ENCODE data around the gene SLX4.

The SLX4 gene

DNA sequence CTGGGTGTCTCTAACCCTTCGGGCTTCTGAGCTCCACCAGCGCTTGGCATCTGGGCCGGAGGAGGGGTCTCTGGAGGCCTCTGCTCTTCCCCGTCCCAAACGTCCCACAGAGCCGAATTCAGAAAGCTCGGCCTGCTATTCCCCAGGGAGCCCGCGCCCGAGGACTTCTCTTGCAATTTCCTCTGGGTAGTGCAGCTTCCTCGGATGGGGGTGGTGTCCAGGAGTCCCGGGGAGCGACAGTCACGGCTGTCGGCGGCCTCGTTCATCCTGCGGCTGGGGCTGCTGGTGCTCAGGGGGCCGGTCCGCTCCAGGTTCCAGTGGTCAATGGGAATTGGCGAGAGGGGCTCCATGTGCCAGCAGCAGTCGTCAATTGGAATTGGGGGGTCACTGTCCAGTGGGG is 22.4 kb downstream of the SLX4 start:
- H3K9me3 ChIP-seq (ENCODE audit: control insufficient read depth, insufficient read depth, low read length), result no peaks in the 10 kb centered on the region

DNA sequence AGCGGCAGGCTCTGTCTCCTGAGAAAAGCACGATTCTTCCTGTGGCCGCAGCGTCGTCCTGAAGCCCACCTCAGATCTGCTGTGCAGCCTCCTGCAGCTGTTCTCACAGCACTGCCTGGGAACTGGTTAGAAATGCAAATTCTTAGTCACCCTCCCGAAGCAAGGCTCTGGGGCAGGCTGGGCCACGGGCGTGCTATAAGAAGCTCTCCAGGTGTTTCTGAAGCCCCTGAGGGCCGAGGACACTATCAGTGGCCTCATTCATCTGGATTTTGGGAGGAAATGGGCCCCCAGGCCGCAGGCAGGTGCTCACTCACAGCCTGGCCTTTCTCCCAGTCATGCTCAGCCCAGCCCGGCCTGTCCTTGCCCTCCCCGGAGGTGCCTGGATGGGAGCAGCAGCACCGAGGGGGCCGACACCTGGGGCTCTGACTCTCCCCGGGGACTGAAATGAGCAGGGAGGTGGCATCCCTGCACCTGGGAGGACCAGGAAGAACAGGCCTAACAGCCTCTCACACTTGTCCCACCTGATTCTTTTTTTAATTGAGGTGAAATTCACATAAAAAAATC is 23.8 kb downstream of the SLX4 start:
- Histone ChIP-seq H3K36me3 (ENCODE audit: insufficient read depth, low read length) (peaks cover 12% of the 10 kb centered on the region; the same call in 1 of the 2 replicates), H3K4me1 (ENCODE audit: insufficient read depth, low read length) (no peaks in the 10 kb centered on the region), H3K9me3 (ENCODE audit: control insufficient read depth, insufficient read depth, low read length) (no peaks in the 10 kb centered on the region), H3K9ac (ENCODE audit: low read depth, low read length) (no peak overlapping the region)

More for the DNA sequence above, 22.4 kb downstream of the SLX4 start:
- Histone ChIP-seq H3K4me1 (ENCODE audit: insufficient read depth, low read length) (no peaks in the 10 kb centered on the region), H3K36me3 (ENCODE audit: insufficient read depth, low read length) (peaks cover 12% of the 10 kb centered on the region; the same call in 1 of the 2 replicates), H3K9ac (ENCODE audit: low read depth, low read length) (no peak overlapping the region)

- Histone ChIP-seq H3K9ac (ENCODE audit: low read depth, low read length) (no peak overlapping the region), H3K4me1 (ENCODE audit: insufficient read depth, low read length) (peaks cover under 1% of the 10 kb centered on the region; the same call in 1 of the 2 replicates), H3K36me3 (ENCODE audit: insufficient read depth, low read length) (0 out of 2 replicates have a peak, but pooled peaks cover 3% of the 10 kb centered on the region), H3K9me3 (ENCODE audit: control insufficient read depth, insufficient read depth, low read length) (no peaks in the 10 kb centered on the region)
Observed at GRCh38 chr16:3584412-3584811, 27.0 kb downstream of the SLX4 start.

DNA sequence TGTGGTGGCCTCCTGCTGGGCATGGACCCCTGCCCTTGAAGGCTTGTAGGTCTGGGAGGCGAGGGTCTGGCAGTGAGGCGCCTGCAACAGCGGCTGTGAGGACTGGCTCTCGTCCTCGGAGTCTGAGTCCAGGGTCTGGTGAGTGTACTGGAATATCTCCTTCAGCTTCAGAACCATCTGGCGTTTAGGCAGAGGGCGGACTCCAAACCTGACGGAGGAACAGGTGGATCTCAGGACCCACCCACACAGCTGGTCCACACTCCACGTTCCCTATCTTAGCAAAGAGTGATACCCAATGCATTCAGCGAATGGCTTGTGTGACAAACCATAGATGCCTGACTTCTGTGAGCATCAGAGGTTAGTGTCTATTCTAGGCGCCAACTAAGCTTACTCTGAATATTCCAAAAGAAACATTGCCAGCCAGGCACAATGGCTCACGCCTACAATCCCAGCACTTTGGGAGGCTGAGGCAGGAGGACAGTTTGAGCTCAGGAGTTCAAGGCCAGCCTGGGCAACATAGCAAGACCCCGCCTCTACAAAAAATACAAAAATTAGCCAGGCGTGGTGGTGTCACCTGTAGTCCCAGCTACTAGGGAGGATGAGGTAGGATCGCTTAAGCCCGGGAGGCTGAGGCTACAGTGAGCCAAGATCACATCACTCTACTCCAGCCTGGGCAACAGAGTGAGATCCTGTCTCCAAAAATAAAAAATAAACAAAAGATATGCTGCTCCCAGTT is 27.9 kb downstream of the SLX4 start:
- Histone ChIP-seq H3K9ac (ENCODE audit: low read depth, low read length) (no peak overlapping the region), H3K9me3 (ENCODE audit: control insufficient read depth, insufficient read depth, low read length) (no peaks in the 10 kb centered on the region), H3K36me3 (ENCODE audit: insufficient read depth, low read length) (0 out of 2 replicates have a peak, but pooled peaks cover 3% of the 10 kb centered on the region), H3K4me1 (ENCODE audit: insufficient read depth, low read length) (peaks cover 8% of the 10 kb centered on the region; the same call in 1 of the 2 replicates)

- H3K9me3 ChIP-seq (ENCODE audit: control insufficient read depth, insufficient read depth, low read length), result no peaks in the 10 kb centered on the region
- H3K36me3 ChIP-seq (ENCODE audit: insufficient read depth, low read length), result no peaks in the 10 kb centered on the region
- no peak overlapping the region for H3K9ac ChIP-seq (ENCODE audit: low read depth, low read length)
- peaks cover 8% of the 10 kb centered on the region; the same call in 1 of the 2 replicates for H3K4me1 ChIP-seq (ENCODE audit: insufficient read depth, low read length)
Observed at GRCh38 chr16:3582276-3583165, 28.9 kb downstream of the SLX4 start.

DNA sequence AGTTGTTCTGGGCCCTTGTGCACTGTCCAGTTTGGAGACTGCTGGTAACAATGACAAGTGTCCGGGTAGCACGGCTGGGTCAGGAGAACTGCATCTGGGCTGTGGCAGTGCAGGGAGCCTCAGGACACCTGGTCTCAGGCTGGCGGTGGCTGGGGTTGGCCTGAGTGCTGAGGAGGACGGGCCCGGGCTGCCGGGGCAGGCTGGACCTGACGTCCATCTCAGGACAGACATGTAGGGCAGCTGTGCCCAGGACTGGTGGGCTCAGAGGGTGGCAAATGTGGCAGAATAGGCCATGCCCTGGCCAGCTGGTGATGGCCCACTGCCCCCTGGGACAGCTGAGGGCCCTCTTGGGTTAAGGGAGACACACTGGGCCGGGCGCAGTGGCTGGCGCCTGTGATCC is 30.0 kb downstream of the SLX4 start:
- no peaks in the 10 kb centered on the region for H3K36me3 ChIP-seq (ENCODE audit: insufficient read depth, low read length)
- H3K9me3 ChIP-seq (ENCODE audit: control insufficient read depth, insufficient read depth, low read length), result no peaks in the 10 kb centered on the region
- H3K4me1 ChIP-seq (ENCODE audit: insufficient read depth, low read length), result peaks cover 8% of the 10 kb centered on the region; the same call in 1 of the 2 replicates
- H3K9ac ChIP-seq (ENCODE audit: low read depth, low read length), result no peak overlapping the region

GRCh38 chr16:3580686-3581085 is 30.7 kb downstream of the SLX4 start:
- H3K9ac ChIP-seq (ENCODE audit: low read depth, low read length), result no peak overlapping the region
- peaks cover 8% of the 10 kb centered on the region; the same call in 1 of the 2 replicates for H3K4me1 ChIP-seq (ENCODE audit: insufficient read depth, low read length)
- no peaks in the 10 kb centered on the region for H3K9me3 ChIP-seq (ENCODE audit: control insufficient read depth, insufficient read depth, low read length)
- H3K36me3 ChIP-seq (ENCODE audit: insufficient read depth, low read length), result no peaks in the 10 kb centered on the region

- peaks cover 8% of the 10 kb centered on the region; the same call in 1 of the 2 replicates for H3K4me1 ChIP-seq (ENCODE audit: insufficient read depth, low read length)
- H3K9ac ChIP-seq (ENCODE audit: low read depth, low read length), result no peak overlapping the region
- no peaks in the 10 kb centered on the region for H3K9me3 ChIP-seq (ENCODE audit: control insufficient read depth, insufficient read depth, low read length)
- no peaks in the 10 kb centered on the region for H3K36me3 ChIP-seq (ENCODE audit: insufficient read depth, low read length)
Observed at GRCh38 chr16:3580251-3580651, 31.2 kb downstream of the SLX4 start.

DNA sequence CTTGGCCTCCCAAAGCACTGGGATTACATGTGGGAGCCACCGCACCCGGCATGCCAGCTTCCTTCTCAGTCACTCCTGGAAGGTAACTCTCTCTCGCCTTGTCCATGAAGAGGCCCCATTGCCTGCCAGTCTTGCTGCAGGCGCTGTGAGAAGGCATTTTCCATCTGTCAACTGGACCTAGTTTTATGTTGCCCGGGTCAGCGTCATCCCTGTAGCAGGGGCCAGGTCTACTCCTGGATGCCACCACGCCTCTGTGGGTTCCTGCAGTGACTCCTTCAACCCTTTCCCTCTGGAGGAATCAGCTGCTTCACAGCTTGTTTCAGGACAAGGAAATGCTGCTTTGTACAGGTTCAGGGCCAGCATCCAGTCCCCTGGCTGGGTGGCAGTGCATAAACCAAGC is 31.6 kb downstream of the SLX4 start:
- H3K9me3 ChIP-seq (ENCODE audit: control insufficient read depth, insufficient read depth, low read length), result no peaks in the 10 kb centered on the region
- no peak overlapping the region for H3K9ac ChIP-seq (ENCODE audit: low read depth, low read length)
- peaks cover 8% of the 10 kb centered on the region; the same call in 1 of the 2 replicates for H3K4me1 ChIP-seq (ENCODE audit: insufficient read depth, low read length)
- no peaks in the 10 kb centered on the region for H3K36me3 ChIP-seq (ENCODE audit: insufficient read depth, low read length)

DNA sequence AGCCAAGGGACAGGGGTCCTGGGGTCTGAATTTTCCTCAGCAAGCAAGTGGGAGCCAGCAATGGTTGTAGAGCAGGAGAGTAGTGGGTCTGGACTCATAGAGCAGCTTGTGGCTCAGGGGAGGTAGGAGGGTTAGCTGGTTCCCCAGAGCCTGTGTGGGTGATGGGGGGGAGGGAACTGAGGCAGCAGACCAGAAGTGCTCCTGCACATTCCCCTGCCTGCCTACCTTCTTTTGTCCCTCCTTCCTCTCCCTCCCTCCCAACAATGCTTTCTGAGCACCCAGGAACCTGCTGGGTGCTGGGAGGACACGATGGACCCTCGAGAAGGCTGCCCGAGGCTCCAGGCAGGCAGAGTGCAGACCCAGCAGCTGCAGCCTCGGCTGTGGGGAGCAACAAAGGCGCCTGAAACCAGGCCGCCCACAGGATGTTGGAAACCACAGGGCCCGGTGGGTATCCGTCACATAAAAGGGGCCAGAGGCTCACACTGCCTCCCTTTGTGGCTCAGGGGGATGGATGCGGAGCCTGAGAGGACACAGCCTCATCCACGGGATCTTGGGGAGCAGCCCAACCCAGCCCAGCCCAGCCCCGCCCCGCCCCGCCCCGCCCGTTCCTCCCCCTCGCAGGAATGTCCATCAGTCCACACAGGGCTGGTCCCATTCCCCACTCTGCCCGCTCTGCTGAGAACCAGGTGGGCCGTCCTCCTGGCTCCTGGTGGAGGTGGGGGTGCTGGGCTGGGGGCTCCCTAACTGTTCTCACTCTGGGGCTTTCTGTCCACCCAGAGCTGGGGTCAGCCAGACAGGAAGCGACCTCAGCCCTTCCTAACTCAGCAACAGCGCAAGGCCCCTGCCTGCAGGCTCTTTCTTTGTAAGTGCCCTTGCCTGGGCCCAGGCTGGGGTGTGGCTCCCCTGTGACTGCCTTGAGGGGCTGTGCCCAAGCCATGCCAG is 32.5 kb downstream of the SLX4 start:
- Histone ChIP-seq H3K36me3 (ENCODE audit: insufficient read depth, low read length) (no peaks in the 10 kb centered on the region), H3K9me3 (ENCODE audit: control insufficient read depth, insufficient read depth, low read length) (no peaks in the 10 kb centered on the region), H3K4me1 (ENCODE audit: insufficient read depth, low read length) (peaks cover 8% of the 10 kb centered on the region; the same call in 1 of the 2 replicates), H3K9ac (ENCODE audit: low read depth, low read length) (no peak overlapping the region; the same call in 1 of the 2 replicates)

DNA sequence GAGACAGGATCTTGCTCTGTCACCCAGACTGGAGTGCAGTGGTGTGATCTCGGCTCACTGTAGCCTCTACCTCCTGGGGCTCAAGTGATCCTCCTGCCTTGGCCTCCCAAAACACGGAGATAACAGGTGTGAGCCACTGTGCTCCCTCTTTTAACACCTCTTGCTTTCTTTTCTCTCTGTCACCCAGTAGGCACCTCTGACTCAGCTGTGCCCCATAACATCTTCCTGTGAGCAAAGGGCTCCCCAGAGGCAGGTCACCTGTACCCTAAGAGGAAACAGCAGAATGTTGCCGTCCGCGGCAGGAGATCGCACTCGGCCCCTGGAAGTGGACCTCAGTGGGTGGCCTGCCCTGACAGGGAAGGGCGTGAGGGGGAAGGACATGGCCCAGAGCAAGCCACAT is 33.3 kb downstream of the SLX4 start:
- H3K36me3 ChIP-seq (ENCODE audit: insufficient read depth, low read length), result no peaks in the 10 kb centered on the region
- no peak overlapping the region for H3K9ac ChIP-seq (ENCODE audit: low read depth, low read length)
- peaks cover 8% of the 10 kb centered on the region; the same call in 1 of the 2 replicates for H3K4me1 ChIP-seq (ENCODE audit: insufficient read depth, low read length)
- no peaks in the 10 kb centered on the region for H3K9me3 ChIP-seq (ENCODE audit: control insufficient read depth, insufficient read depth, low read length)

GRCh38 chr16:3577302-3577752 is 34.1 kb downstream of the SLX4 start, which contains the start of gene NLRC3:
TSS of gene NLRC3 (minus strand) at chr16:3577403. CDS start at chr16:3565036, 12,367 bp downstream.
- no peaks in the 10 kb centered on the region for H3K36me3 ChIP-seq (ENCODE audit: insufficient read depth, low read length)
- peaks cover 8% of the 10 kb centered on the region; the same call in 1 of the 2 replicates for H3K4me1 ChIP-seq (ENCODE audit: insufficient read depth, low read length)
- H3K9ac ChIP-seq (ENCODE audit: low read depth, low read length), result no peak within 1 kb of the TSS
- no peaks in the 10 kb centered on the region for H3K9me3 ChIP-seq (ENCODE audit: control insufficient read depth, insufficient read depth, low read length)

DNA sequence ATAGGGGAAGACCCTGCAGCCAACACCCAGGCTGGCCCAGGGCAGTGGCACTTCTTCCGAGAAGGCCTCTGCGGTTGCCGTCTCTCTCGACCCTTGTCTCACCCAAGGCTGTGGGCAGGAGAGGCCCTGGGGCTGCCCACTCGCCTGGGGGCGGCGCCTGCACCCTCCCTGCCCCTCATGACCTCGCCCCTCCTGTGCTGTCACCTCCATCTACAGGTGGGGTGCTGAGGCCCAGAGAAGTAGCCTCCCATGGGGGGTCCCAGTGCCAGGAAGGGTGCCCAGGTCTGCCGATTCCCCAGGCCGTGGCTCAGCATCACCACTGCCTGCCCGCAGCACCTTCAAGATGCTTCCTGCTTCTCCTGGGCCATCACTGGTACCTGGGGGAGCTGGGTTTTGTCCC is 35.2 kb downstream of the SLX4 start:
- H3K36me3 ChIP-seq (ENCODE audit: insufficient read depth, low read length), result no peaks in the 10 kb centered on the region
- H3K9me3 ChIP-seq (ENCODE audit: control insufficient read depth, insufficient read depth, low read length), result no peaks in the 10 kb centered on the region
- no peak overlapping the region for H3K9ac ChIP-seq (ENCODE audit: low read depth, low read length)
- H3K4me1 ChIP-seq (ENCODE audit: insufficient read depth, low read length), result peaks cover 8% of the 10 kb centered on the region; the same call in 1 of the 2 replicates
